Activated B cell treated with CpG ODN at 0.5 μM for 24 hours (primary cell): ENCODE results near the gene KLHL29. TPM values are rescaled to one million over a fixed set of nuclear protein-coding genes. Genes with fewer than 3 reads are reported as not detected.

ENCODE experiments used
- ATAC-seq: fragments of 200-7000 bp; cut with Tn5 transposase; one replicate; pipeline ENCODE4 v1.10.0; 2021; ENCODE audit warnings: low read depth, mild to moderate bottlenecking, moderate library complexity
- CTCF ChIA-PET: fragments of 350-600 bp; sonication (Branson Sonifier 250); formaldehyde crosslinking; loops from one replicate; lab custom pipeline; 2021; ENCODE audit warnings: antibody characterized with exemption; lab: Charles Lee
- POLR2A ChIA-PET: fragments of 350-600 bp; sonication (Branson Sonifier 250); formaldehyde crosslinking; loops from one replicate; lab custom pipeline; 2021; ENCODE audit warnings: antibody characterized with exemption; lab: Charles Lee
- DNase-seq: peaks from one replicate; pipeline ENCODE4 v3.0.0; 2022
- H3K27ac Mint-ChIP-seq: one replicate; pipeline ENCODE4 v1.8.0; 2020; ENCODE audit warnings: mixed read lengths
- H3K27me3 Mint-ChIP-seq: one replicate; pipeline ENCODE4 v1.8.0; 2021; ENCODE audit warnings: mixed read lengths
- H3K36me3 Mint-ChIP-seq: one replicate; pipeline ENCODE4 v1.8.0; 2021; ENCODE audit warnings: low read depth, mixed read lengths
- H3K4me1 Mint-ChIP-seq: one replicate; pipeline ENCODE4 v1.8.0; 2021; ENCODE audit warnings: mixed read lengths
- H3K4me3 Mint-ChIP-seq: one replicate; pipeline ENCODE4 v1.8.0; 2020; ENCODE audit warnings: mild to moderate bottlenecking, mixed read lengths
- H3K9me3 Mint-ChIP-seq: one replicate; pipeline ENCODE4 v1.8.0; 2020; ENCODE audit warnings: mixed read lengths
- intact Hi-C: fragments of 100-400 bp; cut with micrococcal nuclease; formaldehyde crosslinking; loops from one replicate; pipeline ENCODE4 v1.15.1; 2024
- total RNA-seq: library from RNA; stranded (reverse); gene quantifications from 2 replicates; pipeline ENCODE4 v1.2.3, GENCODE V29; 2022
- TF ChIP-seq, protein P1 (sequence below): fragments of 200-600 bp; IDR thresholded peaks from one replicate; pipeline ENCODE4 v1.8.0; 2022; ENCODE audit warnings: antibody characterized with exemption, mild to moderate bottlenecking

The KLHL29 gene
- total RNA-seq, 1 donor from 2014 or later, result 2.5 TPM

DNA sequence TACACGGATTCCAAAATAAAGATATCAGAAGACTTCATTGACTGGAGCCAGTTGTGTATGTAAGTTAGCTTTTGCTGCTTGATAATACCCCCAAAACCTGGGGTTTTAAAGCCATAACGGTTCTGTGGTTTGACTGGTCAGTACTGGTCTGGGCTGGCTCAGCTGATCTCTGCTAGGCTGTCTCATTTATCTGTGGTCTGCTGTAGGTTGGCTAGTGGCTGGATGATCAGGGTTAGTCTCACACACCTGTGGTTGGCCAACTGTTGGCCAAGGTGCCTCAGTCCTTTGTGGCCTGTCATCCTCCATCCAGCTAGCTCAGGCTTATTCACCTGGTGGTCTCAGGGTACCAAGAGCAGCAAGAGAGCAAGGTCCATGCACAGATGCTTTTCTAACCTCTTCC lies 183.2 kb downstream of the KLHL29 start:
- H3K27ac Mint-ChIP-seq, result no peak overlapping the region
- H3K4me1 Mint-ChIP-seq, result no peaks in the 10 kb centered on the region
- no peaks in the 10 kb centered on the region for H3K36me3 Mint-ChIP-seq
- POLR2A ChIA-PET, result no interaction called here
- H3K4me3 Mint-ChIP-seq, result no peak overlapping the region
- DNase-seq (no peak), ATAC-seq (no peak)
- H3K9me3 Mint-ChIP-seq, result no peaks in the 10 kb centered on the region
- CTCF ChIA-PET, result no interaction called here
- intact Hi-C loops, result no loop called here
- TF ChIP-seq, protein P1, sequence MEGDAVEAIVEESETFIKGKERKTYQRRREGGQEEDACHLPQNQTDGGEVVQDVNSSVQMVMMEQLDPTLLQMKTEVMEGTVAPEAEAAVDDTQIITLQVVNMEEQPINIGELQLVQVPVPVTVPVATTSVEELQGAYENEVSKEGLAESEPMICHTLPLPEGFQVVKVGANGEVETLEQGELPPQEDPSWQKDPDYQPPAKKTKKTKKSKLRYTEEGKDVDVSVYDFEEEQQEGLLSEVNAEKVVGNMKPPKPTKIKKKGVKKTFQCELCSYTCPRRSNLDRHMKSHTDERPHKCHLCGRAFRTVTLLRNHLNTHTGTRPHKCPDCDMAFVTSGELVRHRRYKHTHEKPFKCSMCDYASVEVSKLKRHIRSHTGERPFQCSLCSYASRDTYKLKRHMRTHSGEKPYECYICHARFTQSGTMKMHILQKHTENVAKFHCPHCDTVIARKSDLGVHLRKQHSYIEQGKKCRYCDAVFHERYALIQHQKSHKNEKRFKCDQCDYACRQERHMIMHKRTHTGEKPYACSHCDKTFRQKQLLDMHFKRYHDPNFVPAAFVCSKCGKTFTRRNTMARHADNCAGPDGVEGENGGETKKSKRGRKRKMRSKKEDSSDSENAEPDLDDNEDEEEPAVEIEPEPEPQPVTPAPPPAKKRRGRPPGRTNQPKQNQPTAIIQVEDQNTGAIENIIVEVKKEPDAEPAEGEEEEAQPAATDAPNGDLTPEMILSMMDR, result no peak
- no peaks in the 10 kb centered on the region for H3K27me3 Mint-ChIP-seq

DNA sequence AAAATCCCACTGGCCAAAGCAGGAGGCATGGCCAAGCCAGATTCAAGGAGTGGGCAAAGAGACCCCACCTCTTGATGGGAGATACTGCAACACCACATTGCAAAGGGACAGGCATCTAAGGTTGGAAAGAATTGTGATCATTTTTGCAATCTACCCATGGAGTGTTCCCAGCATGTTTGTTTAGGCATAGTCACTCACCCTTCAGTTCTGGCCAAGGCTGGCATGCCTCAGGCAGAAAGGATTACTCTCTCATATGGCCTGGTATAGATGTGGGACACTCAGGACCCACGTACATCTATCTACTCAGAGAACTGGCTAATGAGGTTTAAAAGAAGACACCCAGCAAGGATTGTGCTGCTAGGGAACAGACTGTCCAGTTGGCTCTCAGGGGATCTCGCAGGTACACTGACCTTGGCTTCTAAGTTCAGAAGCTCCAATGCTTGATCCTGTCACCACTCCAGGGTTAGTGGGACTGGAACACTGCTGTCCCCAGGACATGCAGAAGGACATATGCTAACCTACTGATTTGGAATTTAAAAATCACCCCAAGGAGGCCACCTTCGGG lies 183.7 kb downstream of the KLHL29 start:
- Mint-ChIP-seq H3K4me1 (no peaks in the 10 kb centered on the region), H3K27ac (no peak overlapping the region), H3K9me3 (no peaks in the 10 kb centered on the region), H3K4me3 (no peak overlapping the region), H3K27me3 (no peaks in the 10 kb centered on the region), H3K36me3 (no peaks in the 10 kb centered on the region)
- ATAC-seq (no peak), DNase-seq (no peak)
- POLR2A ChIA-PET, result no interaction called here
- CTCF ChIA-PET, result no interaction called here
- intact Hi-C loops, result no loop called here
- TF ChIP-seq, protein P1, result no peak

DNA sequence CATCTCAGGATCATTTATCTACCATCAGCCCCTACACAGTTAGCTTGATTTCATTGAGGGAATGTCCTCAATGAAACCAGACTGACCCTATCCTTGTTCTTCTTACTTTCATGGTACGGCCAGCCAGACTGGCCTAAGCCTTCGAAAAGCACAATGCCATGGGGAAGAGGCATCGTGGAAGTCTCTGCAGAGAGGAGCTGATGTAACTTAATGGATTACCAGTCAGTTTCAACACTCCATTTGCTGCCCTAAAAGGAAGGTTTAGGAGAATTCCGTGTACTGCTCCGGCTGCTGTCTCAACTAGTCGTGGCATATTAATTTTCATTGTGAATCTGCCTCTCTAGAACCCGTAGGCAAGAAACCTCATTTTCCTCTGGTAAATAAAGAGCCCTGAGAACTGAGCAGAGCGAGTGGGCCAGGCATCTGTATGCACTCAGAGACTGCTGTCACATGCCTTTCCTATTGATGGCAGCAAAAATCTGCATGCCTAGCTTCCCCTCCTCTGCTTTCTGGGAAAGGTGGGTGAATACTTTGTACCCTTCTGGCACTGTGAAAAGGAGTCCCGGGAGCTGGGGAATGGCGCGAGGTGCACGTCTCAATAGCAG lies 184.9 kb downstream of the KLHL29 start:
- POLR2A ChIA-PET, result no interaction called here
- H3K27me3 Mint-ChIP-seq, result no peaks in the 10 kb centered on the region
- CTCF ChIA-PET, result no interaction called here
- no peaks in the 10 kb centered on the region for H3K36me3 Mint-ChIP-seq
- ATAC-seq (no peak), DNase-seq (no peak)
- H3K27ac Mint-ChIP-seq, result no peak overlapping the region
- TF ChIP-seq, protein P1, result no peak
- no peaks in the 10 kb centered on the region for H3K9me3 Mint-ChIP-seq
- H3K4me1 Mint-ChIP-seq, result no peaks in the 10 kb centered on the region
- intact Hi-C loops, result no loop called here
- no peak overlapping the region for H3K4me3 Mint-ChIP-seq

DNA sequence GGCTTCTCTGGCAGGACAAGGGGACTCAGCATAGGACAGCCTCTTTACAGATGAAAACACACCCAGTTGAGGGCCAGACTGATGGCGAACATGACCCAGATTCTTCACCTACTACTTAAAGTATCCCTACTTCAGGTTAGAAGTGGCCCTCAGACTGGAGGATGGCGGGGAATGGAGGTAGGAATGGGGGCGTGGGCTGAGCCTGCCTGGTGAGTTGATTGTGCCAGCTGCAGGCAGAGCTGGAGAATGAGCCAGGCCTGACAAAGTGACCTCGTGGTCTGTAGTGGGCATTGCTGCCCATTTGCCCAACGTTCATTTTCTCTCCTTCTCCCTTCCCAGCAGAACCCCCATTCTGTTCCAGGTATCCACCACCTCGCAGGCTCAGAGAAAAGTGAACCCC lies 186.1 kb downstream of the KLHL29 start:
- Mint-ChIP-seq H3K4me3 (no peak overlapping the region), H3K27ac (no peak overlapping the region), H3K27me3 (no peaks in the 10 kb centered on the region), H3K36me3 (no peaks in the 10 kb centered on the region), H3K4me1 (no peaks in the 10 kb centered on the region), H3K9me3 (no peaks in the 10 kb centered on the region)
- TF ChIP-seq, protein P1, result no peak
- DNase-seq (no peak), ATAC-seq (no peak)
- intact Hi-C loops, result no loop called here
- CTCF ChIA-PET, result no interaction called here
- POLR2A ChIA-PET, result no interaction called here

DNA sequence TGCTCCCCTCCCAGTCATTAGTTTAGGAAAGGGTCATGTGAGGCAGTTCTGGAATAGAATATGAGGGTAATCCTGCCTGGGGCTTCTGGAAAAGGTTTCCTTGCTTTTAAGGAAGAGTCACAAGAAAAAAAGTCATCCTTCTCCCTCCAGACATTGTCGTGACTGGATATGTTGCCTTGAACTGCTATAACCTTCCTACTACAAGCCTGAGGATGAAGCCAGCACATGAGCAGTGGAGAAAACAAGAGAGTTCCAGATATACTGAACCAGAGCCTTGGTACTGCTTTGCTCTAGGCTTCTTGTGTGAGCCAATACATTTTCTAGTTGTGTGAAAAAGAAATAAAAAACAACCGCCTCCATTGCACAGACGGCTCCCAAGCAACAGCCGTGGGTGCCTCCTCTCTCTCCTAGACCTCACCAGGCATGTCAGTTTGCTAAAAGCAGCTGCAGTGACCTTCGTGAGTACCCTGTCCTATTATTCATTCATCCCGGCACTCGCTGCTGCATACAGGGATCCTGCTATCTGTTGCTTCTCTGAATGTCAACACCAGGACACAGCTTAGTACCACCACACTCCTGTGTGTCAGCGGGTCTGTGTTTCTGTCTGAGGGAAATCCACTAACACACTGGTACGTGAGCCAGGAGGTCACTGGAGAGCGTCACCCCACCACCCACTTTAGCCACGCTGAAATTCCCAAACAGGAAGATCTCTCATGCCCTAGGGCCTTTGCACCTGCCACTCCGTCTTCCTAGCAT lies 186.7 kb downstream of the KLHL29 start:
- TF ChIP-seq, protein P1, result no peak
- H3K36me3 Mint-ChIP-seq, result no peaks in the 10 kb centered on the region
- no peak for ATAC-seq
- no peak overlapping the region for H3K27ac Mint-ChIP-seq
- no peaks in the 10 kb centered on the region for H3K4me1 Mint-ChIP-seq
- H3K9me3 Mint-ChIP-seq, result no peaks in the 10 kb centered on the region
- H3K27me3 Mint-ChIP-seq, result no peaks in the 10 kb centered on the region
- ChIA-PET CTCF (no interaction called here), POLR2A (no interaction called here)
- intact Hi-C loops, result no loop called here
- H3K4me3 Mint-ChIP-seq, result no peak overlapping the region
- DNase-seq, result no peak
